Esophagus muscularis mucosa (tissue), 3 donors: ENCODE results near the gene NR2E3.

Source experiments
- CTCF ChIP-seq, 3 experiments: fragments of 200-600 bp in 2 of 3; fragments of 450-650 bp in 1 of 3; sonication (generic) in 2 of 3; IDR thresholded peaks; one replicate each; pipeline ENCODE4 v1.5.1; 2017 to 2019; ENCODE audit warnings: antibody characterized with exemption in 3 of 3, mild to moderate bottlenecking in 2 of 3, moderate library complexity in 1 of 3
- POLR2A ChIP-seq: fragments of 450-650 bp; IDR thresholded peaks from one replicate; pipeline ENCODE4 v1.6.1; 2017; ENCODE audit warnings: antibody characterized with exemption, moderate library complexity, mild to moderate bottlenecking, low read depth

GRCh38 chr15:71777216-71777943 lies 33.0 kb upstream of the NR2E3 start:
- no peak for TF ChIP-seq CTCF (IDR thresholded peaks at IDR 0.05)
- TF ChIP-seq POLR2A = no peak
